Embryonic facial prominence (tissue), 1 donor: ENCODE measurements around the gene NDUFAF4.
A peak's percentile ranks its signal among the peaks of the same experiment; 100 is the strongest.
"Not testable (repeated sequence)": the region's sequence is repeated elsewhere in the genome, so short reads cannot be mapped to it uniquely, and the experiment has no call there.

ENCODE experiments used
- DNase-seq: peaks from one replicate; pipeline ENCODE4 v3.0.0-alpha.2; 2016; ENCODE audit errors: extremely low spot score

NDUFAF4 gene

DNA sequence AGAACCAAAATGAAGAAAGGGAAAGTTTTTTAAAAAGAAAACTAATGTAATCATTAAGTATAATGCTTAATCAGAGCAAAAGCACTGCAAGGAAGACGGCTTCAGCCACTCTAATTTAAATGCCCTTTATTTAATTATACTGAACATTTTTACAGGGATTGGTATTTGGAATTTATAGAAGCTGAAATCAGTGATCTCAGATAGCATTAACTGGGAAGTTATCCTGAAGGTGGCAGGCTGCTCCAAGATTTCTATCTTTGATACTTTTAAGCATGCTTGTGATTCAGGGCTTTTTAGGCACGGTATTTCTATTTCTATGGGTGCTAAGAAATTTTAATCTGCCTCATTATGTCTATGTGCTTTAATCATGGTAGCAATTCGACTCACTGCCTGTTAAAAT is 1.3 kb upstream of the NDUFAF4 start:
- DNase-seq: peak; percentile 17

DNA sequence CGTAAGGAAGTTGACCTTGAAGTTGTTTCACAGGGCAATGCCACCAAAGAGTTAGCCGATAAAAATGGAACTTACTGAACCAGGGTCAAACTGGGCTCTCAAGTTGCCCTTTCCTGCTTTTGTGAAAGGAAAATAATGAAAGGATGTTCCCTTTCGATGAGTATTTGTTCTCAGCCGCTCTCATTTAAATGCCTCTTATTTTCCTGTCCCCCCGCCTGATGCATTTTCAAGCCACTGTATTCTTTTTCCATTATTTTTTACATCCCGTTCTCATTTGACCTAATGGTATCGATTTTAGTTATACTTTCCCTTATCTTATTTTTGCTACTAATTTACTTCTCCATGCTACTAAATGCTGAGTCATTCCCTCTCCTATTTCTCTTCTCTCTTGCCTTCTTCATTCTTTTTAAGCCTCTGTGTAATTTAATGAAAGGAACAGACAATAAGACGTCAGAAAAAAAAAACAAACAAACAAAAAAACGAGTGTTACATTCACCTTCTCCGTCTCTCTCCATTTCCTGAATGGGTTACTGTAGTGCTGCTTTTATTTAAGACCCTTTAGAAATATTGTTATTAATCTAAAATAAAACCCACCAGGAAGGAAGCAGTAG is 655 bp upstream of the NDUFAF4 start:
- DNase-seq: peak; percentile 10

DNA sequence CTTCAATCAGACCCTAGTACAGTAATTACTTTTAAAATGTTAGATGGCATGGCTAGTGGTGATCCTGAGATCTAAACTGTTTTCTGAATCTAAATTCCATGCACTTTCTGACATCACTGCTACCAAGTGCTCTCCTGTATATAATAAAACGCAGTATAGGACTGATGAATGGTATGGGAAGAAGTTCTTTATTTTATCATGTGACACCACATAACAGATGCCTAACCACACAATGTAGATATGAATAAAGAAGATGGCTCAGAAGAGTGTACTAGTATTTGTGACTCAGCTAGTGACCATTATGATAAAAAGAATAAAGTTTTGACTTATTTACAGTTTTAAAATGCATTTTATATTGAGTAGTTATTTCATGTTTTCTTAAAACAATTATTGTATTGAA is 8.5 kb downstream of the NDUFAF4 start:
- no peak for DNase-seq

DNA sequence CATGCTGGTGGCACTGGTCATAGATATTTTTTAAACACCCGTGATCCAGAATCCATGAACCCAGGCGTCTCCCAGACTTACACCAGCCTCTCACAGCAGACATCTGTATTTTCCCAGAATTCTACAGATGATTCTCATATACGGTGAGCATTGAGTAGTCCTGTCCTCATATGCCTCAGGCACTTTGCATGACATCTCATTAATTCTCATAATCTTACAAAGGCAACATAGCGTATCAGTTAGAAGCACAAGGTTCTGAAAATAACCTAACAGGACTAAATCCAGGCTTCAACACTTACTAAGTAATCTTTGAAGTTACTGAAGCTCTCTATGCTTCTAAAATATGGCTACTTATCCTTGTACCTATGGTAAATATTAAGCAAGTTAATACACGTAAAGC is 8.9 kb downstream of the NDUFAF4 start:
- DNase-seq: no peak

DNA sequence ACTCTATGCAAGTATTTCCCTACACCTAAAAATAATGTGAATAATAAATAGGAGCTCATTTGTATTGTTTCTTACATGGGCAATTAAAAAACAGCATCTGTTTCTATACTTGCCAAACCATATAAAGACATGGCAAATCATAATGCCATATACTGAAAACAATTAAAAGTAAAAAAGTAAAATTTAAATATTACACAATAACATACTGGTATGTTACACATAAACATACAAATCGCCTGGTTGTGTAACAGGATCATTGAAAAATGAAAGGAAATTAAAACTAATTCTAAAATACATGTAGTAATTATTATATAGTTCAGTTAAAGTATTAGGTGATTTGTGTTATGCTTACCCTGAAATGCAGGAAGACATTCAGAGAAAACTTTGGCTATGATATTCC is 11.2 kb downstream of the NDUFAF4 start:
- no peak for DNase-seq

DNA sequence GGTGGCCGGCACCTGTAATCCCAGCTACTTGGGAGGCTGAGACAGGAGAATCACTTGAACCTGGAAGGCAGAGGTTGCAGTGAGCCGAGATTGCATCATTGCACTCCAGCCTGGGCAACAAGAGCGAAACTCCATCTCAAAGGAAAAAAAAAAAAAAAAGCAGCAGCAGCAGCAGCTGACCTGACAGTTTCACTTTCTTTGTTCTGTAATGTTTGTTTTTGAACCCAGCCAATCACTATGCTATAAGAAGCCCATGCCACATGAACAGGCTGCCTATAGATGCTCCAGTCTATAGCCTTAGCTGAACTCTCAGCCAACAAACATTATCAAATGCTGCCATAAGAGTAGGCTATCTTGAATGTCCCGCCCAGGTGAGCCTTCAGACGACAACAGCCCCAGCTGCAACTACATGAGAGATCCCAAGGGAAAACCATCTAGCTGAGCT is 12.5 kb downstream of the NDUFAF4 start:
- not testable (repeated sequence) for DNase-seq

DNA sequence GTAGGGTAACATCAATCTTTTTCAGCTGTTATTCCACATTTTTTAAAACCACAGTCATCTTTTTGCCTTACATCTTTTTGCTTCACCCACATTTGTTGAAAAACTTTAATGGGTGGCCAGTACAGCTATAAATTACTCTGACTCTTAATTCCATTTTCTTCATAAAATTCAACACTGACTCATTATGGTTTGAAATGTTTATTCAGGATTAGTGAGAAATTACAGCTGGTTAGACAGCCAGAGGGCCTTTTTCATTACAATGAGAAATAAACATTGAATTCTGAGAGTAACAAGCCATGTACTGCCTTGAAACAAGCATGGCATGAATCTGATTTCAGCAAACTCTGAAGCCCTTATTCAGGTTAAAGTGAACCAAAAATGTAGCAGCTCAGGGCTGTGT is 19.5 kb downstream of the NDUFAF4 start:
- no peak for DNase-seq

DNA sequence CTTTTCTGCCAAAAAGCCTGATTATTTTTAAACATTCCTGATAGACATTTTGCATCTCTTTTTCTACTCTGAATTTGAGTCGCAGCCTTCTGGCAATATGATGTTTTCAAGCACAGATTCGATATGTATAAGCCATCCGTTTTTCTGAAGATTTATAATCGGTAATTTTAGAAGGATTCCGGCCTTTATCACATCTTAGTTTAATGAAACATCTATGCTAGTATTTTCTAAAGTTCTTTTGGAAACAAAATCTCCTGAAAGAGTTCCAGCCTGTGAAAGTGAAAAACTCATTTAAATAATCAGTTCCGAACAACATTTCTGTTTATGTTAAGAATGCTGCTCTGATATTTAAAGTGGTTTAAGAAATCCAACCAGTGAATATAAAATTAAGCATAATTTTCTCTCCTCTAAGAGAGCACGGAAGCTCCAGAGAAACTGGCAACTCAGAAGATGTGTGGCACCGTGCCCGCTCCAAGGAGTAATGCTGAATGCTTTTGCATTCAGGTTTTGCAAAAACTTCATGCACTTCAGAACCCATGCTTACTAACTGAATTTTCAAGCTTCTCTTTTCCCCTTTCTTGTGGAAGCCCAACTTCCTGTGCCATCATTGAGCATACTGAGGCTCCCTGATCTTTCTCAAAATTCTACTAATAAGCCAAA is 20.7 kb downstream of the NDUFAF4 start:
- DNase-seq: no peak

DNA sequence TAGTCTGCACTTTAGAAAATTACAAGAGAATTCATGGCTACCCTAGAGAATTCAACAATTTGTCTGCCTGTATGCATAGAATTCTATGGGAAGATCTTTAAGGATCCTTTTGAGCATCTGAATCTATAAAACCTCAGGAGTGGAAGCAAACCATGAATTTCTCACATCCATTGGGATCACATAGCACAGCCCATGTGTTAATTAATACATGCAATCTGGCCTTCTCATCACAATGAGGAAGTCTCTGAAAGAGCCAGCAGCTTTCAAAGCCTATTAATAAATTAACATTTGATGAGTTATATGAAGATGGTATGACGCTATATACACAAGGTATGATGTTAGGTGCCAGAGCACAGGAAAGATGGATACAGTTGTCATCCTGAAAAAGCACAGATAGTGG is 24.7 kb downstream of the NDUFAF4 start:
- no peak for DNase-seq

DNA sequence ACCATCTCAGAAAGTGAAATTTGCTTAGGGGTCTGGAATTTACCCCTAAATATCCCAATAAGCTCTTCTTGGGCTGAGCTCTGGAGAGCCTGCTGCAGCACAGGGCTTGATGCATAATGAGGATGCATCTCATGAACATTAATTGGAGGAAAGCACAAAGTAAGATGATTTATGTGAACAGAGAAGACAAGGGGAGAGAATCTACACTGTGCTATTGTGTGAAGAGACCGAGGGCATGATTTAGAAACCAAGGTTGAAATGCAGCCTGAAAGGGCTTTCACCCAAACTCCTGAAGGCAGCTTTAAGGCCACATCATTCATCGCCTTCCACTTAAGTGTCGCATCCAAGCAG is 32.7 kb downstream of the NDUFAF4 start:
- no peak for DNase-seq

DNA sequence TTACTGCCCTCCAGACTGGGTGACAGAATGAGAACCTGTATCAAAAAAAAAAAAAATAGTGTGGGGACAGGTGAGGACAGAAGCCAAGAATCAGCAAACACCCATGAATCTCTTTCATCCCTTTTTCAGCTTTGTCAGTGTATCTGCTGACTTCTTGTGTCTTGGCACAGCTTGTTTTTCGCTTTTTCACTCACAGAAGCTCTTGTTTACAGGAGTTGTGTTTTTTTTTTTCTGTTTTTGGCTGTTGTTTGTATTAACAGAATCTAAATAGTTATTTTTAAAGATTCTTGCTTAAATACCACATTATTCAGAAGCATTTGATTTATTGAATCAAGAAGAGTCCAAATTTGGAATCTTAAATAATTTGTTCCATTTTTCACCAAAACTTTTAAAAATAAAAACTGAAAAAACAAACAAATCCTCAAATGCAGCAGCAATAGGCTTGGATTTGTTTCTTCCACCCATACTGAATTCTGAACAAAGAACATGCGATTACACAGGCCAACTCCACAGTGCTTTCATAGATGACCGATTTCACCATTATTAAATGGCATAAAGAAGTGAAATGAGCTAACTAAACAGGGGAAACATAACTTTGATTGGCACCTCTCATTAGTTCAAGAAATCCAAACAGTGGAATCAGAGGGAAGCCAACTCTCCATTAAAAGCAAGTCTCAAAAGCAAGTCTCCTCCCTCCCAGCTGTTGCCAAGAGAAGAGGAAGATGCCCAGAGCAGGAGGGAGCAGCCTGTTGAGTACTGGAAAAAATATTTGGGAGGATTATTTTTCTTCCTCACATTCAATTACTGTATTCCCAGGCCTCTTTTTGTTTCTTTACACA is 33.3 kb downstream of the NDUFAF4 start:
- DNase-seq: no peak

DNA sequence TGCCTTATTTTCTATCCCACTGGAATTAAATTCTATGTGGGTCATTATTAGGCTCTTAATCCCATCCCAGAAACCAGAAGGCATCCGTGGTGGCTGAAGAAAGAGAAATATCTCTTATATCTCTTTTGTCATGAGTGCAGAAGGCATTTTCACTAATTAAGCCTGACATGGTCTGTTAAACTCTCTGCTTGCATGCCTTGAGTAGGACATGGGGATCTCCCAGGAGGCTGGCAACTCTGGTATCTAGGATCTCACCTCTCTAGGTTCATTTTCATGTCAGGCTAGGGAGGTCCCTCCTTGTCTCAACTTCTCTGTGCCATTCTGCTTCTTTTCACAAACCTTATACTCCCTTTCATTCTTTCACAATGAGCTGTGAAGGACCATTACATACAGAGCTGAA is 35.1 kb downstream of the NDUFAF4 start:
- no peak for DNase-seq

DNA sequence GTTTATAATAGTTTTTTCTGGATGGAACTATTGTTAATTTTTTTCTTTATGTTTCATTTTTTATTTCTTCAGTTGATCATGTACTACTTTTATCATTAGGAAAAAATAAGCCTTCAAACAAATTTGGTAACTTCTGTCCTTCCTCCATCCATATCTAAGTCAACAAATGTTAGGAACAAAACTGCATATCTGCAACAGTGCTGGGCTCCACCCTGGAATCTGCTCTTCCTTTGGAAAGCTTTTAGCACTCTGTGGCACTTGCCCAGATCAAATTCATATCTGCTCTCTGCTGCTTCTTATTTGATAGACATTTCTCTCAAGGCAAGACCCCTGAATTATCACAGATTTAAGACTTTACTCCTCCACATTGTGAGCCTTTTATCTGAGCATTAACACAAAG is 36.1 kb downstream of the NDUFAF4 start:
- DNase-seq: no peak

DNA sequence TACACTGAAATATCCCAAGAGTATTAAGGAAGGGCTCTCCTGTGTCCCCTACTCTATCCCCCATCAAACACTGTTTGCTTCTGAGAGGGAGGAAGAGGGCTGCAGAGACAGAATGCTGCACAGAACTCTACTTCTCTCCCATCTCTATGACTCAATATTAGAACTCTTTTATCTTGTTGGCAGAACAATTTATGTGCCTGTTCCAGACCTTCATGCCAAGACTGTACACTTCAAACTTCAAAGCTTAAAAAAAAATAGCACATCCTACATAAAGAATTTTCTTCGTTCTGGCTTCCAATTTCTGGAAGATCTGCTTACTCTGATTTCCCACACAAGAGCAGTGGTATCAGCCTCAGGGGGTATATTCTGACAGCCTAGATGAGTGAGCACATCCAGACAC is 40.8 kb downstream of the NDUFAF4 start:
- DNase-seq: no peak

DNA sequence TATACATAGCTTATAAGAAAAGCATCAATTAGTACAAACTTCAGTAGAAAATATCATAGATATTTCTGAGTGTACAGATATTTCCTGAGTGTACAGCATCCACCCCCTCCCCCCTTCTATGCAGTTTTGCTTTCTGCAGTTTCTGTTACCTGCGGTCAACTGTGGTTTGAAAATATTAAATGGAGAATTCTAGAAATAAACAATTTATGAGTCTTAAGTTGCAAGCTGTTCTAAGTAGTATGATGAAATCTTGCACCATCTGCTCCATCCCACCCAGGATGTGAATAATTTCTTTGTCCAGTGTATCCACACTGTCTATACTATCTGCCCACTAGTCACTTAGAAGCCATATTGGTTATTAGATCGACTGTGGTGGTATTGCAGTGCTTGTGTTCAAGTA is 44.6 kb downstream of the NDUFAF4 start:
- no peak for DNase-seq

DNA sequence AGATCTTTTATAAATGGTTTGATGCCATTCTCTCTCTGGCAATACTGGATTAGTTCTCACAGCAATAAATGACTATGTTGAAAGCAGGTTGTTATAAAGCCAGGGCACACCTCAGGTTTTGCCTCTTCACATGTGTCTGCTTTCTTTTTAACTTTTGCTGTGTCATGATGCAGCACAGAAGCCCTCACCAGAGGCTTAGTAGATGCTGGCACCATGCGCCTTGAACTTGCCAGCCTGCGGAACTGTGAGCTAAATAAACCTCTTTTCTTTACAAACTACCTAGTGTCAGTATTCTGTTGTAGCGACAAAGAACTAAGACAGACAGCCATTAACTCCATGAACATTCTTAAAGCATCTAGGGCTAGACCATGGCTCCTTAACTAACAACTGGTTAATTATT is 45.1 kb downstream of the NDUFAF4 start:
- DNase-seq: no peak

DNA sequence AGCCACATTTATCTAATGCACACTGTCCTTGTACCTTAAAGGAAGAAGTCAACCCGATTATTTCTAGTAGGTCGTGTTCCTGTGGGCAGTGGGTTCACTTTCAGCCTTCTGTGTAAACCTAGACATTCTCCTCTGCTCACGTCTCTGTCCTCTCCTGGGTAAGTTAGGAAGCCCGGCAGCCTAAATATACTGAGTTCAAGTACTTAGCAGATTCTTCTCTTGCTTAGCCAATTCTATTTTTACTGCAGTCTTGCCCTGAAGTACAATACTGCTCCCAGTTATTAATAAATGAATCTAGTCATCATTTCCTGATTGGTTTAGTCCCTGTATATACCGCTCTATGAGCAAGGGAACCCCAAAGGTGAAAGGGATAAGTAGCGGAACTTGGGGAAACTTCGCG is 45.8 kb downstream of the NDUFAF4 start:
- DNase-seq: no peak

DNA sequence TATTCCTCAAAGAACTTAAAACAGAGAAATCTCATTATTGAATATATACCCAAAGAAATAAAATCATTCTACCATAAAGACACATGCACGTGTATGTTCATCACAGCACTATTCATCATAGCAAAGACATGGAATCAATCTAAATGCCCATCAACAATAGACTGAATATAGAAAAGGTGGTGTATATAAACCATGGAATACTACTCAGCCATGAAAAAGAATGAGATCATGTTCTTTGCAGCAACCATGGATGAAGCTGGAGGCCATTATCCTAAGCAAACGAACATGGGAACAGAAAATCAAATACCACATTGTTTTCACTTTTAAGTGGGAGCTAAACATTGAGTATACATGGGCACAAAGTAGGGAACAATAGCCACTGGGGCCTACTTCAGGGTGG is 48.1 kb downstream of the NDUFAF4 start:
- no peak for DNase-seq

DNA sequence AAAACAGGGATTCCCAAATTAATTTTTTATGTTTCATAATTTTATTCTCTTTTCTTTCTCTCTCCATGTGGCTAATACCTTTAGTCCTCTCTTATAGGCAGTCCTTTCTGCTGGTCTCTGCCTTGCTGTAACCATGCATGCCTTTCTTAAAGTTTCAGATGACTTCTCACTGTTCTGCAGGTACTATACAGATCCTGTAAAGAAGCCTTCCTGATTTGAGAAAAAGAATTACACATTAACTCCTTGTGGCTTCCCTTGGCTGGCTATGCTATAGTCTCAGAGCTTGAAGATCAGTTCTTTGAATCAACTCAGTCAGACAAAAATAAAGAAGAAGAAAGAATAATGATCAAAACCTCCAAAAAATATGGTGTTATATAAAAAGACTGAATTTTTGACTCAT is 53.2 kb downstream of the NDUFAF4 start:
- no peak for DNase-seq

DNA sequence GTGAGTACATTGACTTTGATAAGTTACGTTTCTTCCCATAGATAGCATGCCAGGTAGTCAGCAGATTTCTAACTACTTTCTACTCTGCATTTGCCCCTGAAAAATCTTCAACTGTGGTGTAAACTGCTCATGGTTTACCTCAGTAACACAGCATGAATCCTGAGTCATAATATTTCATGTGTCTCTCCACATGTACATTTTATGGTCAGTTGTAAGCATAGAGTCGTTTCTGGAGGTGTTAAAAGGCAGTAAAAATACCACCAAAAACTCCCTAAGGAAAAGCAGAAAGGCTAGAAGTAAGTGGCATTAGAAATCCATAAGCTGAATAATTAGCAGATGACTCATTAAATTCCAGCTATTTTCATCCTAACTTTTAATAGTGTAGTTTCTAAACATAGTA is 56.3 kb downstream of the NDUFAF4 start:
- DNase-seq: no peak
